HG03520 (cell line): ENCODE data around the gene SOWAHC.
"Not testable (repeated sequence)": the region's sequence is repeated elsewhere in the genome, so short reads cannot be mapped to it uniquely, and the experiment has no call there.

Experiments
- ATAC-seq: cut with Tn5 transposase; IDR thresholded peaks from one replicate; pipeline ENCODE4 v1.9.1; 2021; ENCODE audit warnings: mild to moderate bottlenecking, moderate library complexity; ENCODE audit not compliant: unreplicated experiment

SOWAHC gene

GRCh38 chr2:109615637-109616144 is 1.5 kb downstream of the SOWAHC start:
- no peak for ATAC-seq

GRCh38 chr2:109616184-109616583 is 2.0 kb downstream of the SOWAHC start:
- ATAC-seq: no peak

GRCh38 chr2:109619032-109619615 is 5.0 kb downstream of the SOWAHC start:
- ATAC-seq: no peak

GRCh38 chr2:109623297-109623696 is 9.1 kb downstream of the SOWAHC start:
- no peak for ATAC-seq

- ATAC-seq: no peak
Observed at GRCh38 chr2:109623923-109624322, 9.8 kb downstream of the SOWAHC start.

- no peak for ATAC-seq
Observed at GRCh38 chr2:109624339-109624738, 10.2 kb downstream of the SOWAHC start.

DNA sequence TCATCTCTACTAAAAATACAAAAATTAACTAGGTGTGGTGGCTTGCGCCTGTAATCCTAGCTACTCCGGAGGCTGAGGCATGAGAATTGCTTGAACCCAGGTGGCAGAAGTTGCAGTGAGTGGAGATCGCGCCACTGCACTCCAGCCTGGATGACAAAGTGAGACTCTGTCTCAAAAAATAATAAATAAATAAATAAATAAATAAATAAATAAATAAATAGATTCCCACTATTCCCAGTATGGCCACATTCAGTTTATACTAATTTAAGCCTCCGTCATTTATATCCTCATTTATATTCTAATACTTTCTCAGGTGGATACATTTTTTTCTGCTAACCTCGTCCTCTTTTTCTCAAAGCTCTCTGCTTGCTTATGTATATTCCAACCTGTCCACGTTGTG is 14.2 kb downstream of the SOWAHC start:
- not testable (repeated sequence) for ATAC-seq

- no peak for ATAC-seq
Observed at GRCh38 chr2:109629867-109630266, 15.7 kb downstream of the SOWAHC start.

- ATAC-seq: no peak
Observed at GRCh38 chr2:109630441-109631430, 16.6 kb downstream of the SOWAHC start.

DNA sequence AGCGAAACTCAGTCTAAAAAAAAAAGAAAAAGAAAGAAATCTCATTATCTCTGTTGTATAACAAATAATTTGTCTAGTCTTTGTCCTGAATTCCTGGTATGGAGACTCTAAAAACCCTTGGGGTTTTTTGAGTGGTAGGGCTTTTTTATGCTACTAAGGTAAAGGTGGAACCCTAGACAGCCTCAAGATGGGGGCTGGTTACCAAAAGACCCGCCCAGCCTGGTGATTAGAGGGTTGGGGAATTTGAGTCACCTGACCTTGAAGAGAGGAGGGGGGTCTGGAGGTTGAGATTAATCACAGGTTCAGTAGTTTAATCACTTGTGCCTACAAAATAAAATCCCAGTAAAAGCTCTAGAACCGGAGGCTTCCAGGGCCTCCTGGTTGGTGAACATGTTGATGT is 17.6 kb downstream of the SOWAHC start:
- no peak for ATAC-seq

DNA sequence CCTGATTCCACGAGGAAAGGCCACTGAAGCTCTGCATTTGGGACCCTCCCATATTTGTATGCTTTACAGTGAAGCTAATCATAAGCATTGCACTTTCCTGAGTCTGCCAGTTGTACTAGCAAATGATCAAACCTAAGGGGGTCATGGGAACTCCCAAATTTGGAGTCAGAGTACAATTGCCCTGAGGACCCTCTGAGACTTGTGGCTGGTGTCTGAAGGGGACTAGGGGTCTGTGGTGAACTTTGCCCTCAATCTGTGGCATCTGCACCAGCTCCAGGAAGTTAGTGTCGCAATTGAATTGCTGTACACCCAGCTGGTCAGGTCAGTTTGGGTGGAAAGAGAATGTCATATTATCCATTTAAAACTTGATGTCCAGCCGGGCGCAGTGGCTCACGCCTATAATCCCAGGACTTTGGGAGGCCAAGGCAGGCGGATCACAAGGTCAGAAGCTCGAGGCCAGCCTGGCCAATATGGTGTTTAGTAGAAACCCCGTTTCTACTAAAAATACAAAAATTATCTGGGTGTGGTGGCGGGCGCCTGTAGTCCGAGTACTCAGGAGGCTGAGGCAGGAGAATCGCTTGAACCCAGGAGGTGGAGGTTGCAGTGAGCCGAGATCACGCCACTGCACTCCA is 18.1 kb downstream of the SOWAHC start:
- no peak for ATAC-seq

DNA sequence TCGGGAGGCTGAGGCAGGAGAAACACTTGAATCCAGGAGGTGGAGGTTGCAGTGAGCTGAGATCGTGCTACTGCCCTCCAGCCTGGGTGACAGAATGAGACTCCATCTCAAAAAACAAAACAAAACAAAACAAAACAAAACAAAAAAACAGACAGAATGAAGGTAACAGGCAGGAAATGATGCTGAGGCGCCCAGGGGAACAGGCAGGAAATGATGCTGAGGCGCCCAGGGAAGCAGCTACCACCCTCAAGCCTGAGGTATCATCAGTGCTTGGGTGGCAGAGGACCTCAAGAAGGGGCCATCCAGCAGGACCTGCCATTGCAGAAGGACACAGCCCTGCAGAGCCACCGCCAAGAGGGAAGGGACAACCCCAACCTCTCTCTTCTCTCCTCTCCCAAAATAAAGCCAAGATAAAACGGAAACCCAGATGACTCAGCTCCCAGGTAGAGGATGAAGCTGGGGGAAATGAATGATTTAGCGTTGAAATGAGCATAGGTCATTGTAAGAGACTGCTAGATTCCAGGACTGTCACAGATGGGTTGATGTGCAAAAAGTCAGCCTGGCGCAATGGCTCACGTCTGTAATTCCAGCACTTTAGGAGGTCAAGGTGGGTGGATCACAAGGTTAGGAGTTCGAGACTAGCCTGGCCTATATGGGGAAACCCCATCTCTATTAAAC is 19.3 kb downstream of the SOWAHC start:
- no peak for ATAC-seq

GRCh38 chr2:109635426-109636304 is 21.5 kb downstream of the SOWAHC start:
- ATAC-seq: no peak

- no peak for ATAC-seq
Observed at GRCh38 chr2:109636317-109636716, 22.2 kb downstream of the SOWAHC start.

- ATAC-seq: peak; percentile 84
Observed at GRCh38 chr2:109637749-109638570, 23.8 kb downstream of the SOWAHC start.

DNA sequence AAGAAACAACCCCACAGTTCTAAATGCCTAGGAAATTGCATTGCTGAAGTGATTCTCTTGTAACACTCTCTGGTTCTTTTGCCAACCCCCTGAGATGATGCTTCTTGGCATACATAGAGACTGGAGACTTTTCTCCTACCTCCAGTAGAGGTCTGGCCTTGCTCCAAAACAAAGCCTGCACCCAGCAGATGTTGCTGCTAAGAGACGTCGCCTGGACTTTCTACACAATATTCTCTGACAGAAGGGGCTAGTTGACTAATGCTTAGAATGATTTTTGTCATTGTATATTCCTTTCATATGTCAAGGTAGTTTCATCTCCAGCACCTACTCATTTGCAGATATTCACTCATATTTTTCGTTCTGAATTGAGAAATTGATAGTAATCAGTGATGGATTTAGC is 24.6 kb downstream of the SOWAHC start:
- ATAC-seq: no peak

- not testable (repeated sequence) for ATAC-seq
Observed at GRCh38 chr2:109640000-109640399, 25.8 kb downstream of the SOWAHC start.

GRCh38 chr2:109644571-109645275 is 30.6 kb downstream of the SOWAHC start:
- ATAC-seq: no peak
